ENCODE data around the gene HIPK3.

The HIPK3 gene

DNA sequence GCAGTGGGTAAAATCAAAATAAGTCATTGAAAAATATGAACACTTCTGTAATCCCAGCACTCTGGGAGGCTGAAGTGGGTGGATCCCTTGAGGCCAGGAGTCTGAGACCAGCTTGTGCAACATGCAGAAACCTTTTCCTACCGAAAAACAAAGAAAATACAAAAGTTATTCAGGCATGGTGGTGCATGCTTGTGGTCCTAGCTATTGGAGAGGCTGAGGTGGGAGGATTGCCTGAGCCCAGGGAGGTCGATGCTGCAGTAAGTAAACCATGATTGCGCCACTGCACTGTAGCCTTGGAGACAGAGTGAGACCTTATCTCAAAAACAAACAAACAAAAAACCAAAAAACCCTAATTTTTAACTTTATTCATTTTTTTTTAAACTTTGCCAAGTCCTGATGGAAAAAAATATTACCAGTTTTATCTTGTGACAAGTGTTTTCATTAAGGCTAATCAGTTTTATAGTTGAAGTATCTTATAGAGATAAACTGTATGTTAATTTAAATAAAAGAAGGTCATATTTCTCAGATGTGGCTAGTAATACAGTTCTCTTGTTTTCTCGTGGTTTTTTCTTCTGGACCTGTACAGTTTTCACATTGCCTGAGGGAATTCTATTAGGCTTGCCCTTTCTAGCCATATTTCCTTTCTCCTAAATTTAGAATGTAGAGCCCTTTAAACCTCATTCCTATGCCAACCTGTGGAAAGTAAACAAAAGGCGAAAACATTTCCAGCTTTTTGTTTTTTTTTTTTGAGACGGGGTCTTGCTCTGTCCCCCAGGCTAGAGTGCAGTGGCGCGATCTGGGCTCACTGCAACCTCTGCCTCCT, 9.4 kb downstream of the HIPK3 start:
- TF ChIP-seq, protein P1, sequence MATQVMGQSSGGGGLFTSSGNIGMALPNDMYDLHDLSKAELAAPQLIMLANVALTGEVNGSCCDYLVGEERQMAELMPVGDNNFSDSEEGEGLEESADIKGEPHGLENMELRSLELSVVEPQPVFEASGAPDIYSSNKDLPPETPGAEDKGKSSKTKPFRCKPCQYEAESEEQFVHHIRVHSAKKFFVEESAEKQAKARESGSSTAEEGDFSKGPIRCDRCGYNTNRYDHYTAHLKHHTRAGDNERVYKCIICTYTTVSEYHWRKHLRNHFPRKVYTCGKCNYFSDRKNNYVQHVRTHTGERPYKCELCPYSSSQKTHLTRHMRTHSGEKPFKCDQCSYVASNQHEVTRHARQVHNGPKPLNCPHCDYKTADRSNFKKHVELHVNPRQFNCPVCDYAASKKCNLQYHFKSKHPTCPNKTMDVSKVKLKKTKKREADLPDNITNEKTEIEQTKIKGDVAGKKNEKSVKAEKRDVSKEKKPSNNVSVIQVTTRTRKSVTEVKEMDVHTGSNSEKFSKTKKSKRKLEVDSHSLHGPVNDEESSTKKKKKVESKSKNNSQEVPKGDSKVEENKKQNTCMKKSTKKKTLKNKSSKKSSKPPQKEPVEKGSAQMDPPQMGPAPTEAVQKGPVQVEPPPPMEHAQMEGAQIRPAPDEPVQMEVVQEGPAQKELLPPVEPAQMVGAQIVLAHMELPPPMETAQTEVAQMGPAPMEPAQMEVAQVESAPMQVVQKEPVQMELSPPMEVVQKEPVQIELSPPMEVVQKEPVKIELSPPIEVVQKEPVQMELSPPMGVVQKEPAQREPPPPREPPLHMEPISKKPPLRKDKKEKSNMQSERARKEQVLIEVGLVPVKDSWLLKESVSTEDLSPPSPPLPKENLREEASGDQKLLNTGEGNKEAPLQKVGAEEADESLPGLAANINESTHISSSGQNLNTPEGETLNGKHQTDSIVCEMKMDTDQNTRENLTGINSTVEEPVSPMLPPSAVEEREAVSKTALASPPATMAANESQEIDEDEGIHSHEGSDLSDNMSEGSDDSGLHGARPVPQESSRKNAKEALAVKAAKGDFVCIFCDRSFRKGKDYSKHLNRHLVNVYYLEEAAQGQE (IDR thresholded peaks at IDR 0.05; ENCODE audit: insufficient read depth in 1 of 2, low read depth in 2 of 2, low read length in 2 of 2): no peak
- no peak for TF ChIP-seq FOXP2 (optimal IDR thresholded peaks at IDR 0.05; ENCODE audit: borderline replicate concordance, extremely low read depth, extremely low read length, insufficient read depth)
- no peak for TF ChIP-seq TAF1 (IDR thresholded peaks at IDR 0.05; ENCODE audit: borderline replicate concordance, insufficient read depth, low read length)
- no peak for TF ChIP-seq POLR2AphosphoS5 (IDR thresholded peaks at IDR 0.05; ENCODE audit: low read depth, low read length)
- TF ChIP-seq SIN3A (IDR thresholded peaks at IDR 0.05; ENCODE audit: borderline replicate concordance, insufficient read depth, low read length): no peak

DNA sequence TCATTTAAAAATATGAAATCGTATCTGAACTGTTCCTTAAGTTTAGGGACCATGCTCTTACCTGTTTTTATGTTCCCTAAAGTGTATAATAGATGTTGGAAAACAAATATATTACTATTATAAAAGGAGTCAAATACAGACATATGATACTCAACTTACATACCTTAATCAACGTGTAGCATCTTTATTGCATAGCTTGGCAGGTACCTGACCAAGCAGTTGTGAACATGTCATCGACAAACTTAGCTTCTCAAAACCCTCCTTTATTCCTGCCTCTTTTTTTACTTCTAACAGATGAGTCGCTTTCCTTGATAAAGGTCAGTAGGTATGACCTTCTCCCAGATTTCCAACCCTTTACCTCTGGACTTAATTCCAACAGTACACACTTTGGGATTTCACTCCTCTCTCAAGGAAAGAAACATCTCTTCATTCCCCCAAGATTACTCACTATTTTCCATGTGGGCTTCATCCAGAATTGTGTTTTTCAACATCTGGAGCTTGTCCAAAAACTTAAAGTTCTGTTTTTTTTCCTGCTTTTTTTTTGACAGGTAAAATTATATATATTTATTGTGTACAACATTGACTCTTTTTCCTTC, 11.9 kb downstream of the HIPK3 start:
- TF ChIP-seq, protein P1 (IDR thresholded peaks at IDR 0.05; ENCODE audit: insufficient read depth in 1 of 2, low read depth in 2 of 2, low read length in 2 of 2): no peak
- TF ChIP-seq FOXP2 (optimal IDR thresholded peaks at IDR 0.05; ENCODE audit: borderline replicate concordance, extremely low read depth, extremely low read length, insufficient read depth) (no peak), SIN3A (IDR thresholded peaks at IDR 0.05; ENCODE audit: borderline replicate concordance, insufficient read depth, low read length) (no peak), POLR2AphosphoS5 (IDR thresholded peaks at IDR 0.05; ENCODE audit: low read depth, low read length) (no peak), TAF1 (IDR thresholded peaks at IDR 0.05; ENCODE audit: borderline replicate concordance, insufficient read depth, low read length) (no peak)

DNA sequence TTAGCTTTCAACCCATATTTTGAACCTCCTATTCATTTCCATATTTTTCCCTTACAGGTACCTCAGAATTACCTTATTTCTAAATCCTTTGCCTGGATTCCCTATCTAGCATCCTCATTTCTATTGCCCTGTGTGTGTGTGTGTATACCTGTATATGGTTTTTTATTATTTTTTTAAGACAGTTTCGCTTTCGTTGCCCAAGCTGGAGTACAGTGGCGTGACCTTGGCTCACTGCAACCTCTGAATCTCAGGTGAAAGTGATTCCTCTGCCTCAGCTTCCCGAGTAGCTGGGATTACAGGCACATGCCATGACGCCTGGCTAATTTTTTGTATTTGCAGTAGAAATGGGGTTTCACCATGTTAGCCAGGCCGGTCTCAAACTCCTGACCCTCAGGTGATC, 12.6 kb downstream of the HIPK3 start:
- TF ChIP-seq, protein P1 (IDR thresholded peaks at IDR 0.05; ENCODE audit: insufficient read depth in 1 of 2, low read depth in 2 of 2, low read length in 2 of 2): no peak
- no peak for TF ChIP-seq POLR2AphosphoS5 (IDR thresholded peaks at IDR 0.05; ENCODE audit: low read depth, low read length)
- no peak for TF ChIP-seq SIN3A (IDR thresholded peaks at IDR 0.05; ENCODE audit: borderline replicate concordance, insufficient read depth, low read length)
- no peak for TF ChIP-seq FOXP2 (optimal IDR thresholded peaks at IDR 0.05; ENCODE audit: borderline replicate concordance, extremely low read depth, extremely low read length, insufficient read depth)
- TF ChIP-seq TAF1 (IDR thresholded peaks at IDR 0.05; ENCODE audit: borderline replicate concordance, insufficient read depth, low read length): no peak

DNA sequence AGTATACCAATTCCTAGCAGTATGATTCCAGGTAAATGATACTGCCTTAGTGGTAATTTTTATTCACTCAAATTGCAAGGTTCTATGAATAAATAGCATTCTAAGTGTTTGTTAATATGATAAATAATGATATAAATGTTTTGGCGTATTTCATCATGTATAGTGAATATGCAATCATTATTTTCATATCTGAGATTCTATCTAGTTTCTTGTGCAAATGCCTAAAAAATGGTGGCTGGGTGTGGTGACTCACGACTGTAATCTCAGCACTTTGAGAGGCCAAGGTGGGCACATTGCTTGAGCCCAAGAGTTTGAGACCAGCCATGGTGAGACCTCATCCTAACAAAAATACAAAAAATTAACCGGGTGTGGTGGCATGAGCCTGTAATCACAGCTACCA, 13.9 kb downstream of the HIPK3 start:
- TF ChIP-seq, protein P1 (IDR thresholded peaks at IDR 0.05; ENCODE audit: insufficient read depth in 1 of 2, low read depth in 2 of 2, low read length in 2 of 2): no peak
- TF ChIP-seq TAF1 (IDR thresholded peaks at IDR 0.05; ENCODE audit: borderline replicate concordance, insufficient read depth, low read length): no peak
- TF ChIP-seq POLR2AphosphoS5 (IDR thresholded peaks at IDR 0.05; ENCODE audit: low read depth, low read length): no peak
- no peak for TF ChIP-seq FOXP2 (optimal IDR thresholded peaks at IDR 0.05; ENCODE audit: borderline replicate concordance, extremely low read depth, extremely low read length, insufficient read depth)
